ENCODE data around the gene ITM2B. TPM values are rescaled to one million over a fixed set of nuclear protein-coding genes. Genes with fewer than 3 reads are reported as not detected.

ITM2B gene
- total RNA-seq, 1 donor from 2014 or later, result 122 TPM

GRCh38 chr13:48258430-48258829 lies 25.4 kb downstream of the ITM2B start:
- no peak for DNase-seq (ENCODE audit: low read depth, low spot score)

GRCh38 chr13:48260970-48261369 lies 28.0 kb downstream of the ITM2B start:
- DNase-seq (ENCODE audit: low read depth, low spot score), result no peak

GRCh38 chr13:48263196-48263595 lies 30.2 kb downstream of the ITM2B start:
- no peak for DNase-seq (ENCODE audit: low read depth, low spot score)

GRCh38 chr13:48264058-48264457 lies 31.1 kb downstream of the ITM2B start:
- DNase-seq (ENCODE audit: low read depth, low spot score), result no peak

GRCh38 chr13:48265217-48265815 lies 32.3 kb downstream of the ITM2B start:
- DNase-seq (ENCODE audit: low read depth, low spot score), result no peak

- no peak for DNase-seq (ENCODE audit: low read depth, low spot score)
Measured at GRCh38 chr13:48266150-48266549, 33.1 kb downstream of the ITM2B start.

- DNase-seq (ENCODE audit: low read depth, low spot score), result no peak
Measured at GRCh38 chr13:48266701-48267639, 34.0 kb downstream of the ITM2B start.

GRCh38 chr13:48268019-48268418 lies 35.0 kb downstream of the ITM2B start:
- no peak for DNase-seq (ENCODE audit: low read depth, low spot score)

DNA sequence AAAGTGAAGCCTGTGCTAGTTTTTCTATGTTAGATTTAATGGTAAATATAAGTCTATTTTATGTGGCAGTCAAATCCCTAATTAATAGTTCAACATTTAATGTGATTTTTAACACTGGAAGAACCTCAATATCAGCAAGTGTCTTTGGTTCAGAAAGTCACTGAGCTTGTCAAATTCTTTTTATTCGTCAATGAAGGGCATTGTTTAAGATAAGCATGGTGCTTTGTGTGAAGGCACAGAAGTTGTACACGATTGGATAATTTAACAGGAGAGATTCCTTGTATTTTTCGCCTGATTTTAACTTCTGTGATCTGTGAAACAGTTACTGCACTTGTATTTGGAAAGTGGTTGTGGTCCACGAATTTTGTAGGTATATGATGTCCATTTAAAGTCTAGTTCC lies 40.3 kb downstream of the ITM2B start:
- no peak for DNase-seq (ENCODE audit: low read depth, low spot score)

DNA sequence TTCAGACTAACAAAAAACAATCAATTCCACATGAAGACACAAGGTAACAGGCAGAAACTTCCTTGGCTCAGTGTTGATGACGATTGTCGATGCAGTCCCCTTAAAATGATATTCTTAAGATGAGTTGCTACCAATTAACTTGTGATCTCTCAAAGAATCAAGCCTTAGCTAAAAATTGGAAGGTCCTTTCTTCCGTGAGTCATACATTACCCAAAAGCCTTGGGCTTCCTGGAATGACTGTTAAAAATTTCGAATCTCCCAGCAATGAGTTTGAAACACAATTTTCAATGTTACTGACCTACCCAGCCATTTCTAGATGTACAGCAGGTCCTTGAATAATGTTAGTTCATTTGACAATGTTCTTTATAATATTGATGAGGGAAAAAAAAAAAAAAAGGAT lies 42.5 kb downstream of the ITM2B start:
- no peak for DNase-seq (ENCODE audit: low read depth, low spot score)

DNA sequence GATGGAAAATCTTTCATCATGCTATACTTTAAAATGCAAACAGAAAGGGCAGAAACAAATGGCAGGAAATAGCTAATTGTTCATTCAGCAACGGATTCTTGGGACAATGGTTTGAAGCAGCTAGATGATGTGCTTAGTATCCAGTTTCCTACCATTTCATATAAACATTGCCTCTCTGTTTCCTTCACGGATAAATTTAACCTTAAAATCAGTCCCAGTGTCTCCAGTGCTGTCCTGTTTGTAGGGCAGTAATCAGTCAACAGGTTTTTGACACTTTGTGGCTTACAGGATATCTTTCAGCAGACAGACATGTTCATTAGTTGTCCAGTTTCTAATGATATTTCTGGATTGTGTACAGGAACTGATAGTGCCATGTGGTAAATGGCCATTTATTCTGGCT lies 45.8 kb downstream of the ITM2B start:
- DNase-seq (ENCODE audit: low read depth, low spot score), result no peak

DNA sequence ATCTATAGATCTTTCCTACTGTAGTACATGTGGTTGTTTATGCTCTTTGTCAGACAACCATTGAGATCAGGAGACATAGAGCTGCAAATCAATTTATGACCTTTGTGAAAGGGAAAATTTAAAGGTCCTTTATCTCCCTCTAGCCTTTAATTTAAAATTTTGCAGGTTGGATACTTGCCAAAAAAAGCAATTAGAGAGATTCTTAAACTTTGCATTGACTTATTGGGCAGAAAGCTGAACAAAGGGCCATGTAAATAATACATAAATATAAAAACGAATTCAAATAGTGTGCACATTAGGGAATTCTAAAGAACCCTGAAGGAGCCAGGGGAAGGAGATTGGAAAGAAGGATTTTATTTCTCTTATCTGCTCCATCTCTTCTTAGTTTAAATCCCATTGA lies 48.5 kb downstream of the ITM2B start:
- DNase-seq (ENCODE audit: low read depth, low spot score), result no peak

DNA sequence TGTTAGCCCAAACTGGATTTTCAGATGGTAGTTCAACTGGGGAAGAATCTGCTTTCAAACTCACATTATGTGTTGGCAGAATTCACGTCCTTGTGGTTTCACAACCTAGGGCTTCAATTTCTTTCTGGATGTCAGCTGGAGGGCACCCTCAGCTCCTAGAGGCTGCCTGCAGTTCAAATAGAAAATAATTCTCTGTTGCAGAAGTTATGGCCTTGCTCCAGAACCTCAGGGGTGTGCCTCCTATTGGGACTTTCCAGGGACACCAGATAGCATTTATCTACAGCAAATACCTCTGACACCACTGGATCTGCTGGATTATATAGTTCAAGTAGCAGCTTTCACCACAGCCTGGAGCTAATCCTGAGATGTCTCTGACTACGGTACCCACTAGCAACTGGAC lies 58.7 kb downstream of the ITM2B start:
- DNase-seq (ENCODE audit: low read depth, low spot score), result no peak

DNA sequence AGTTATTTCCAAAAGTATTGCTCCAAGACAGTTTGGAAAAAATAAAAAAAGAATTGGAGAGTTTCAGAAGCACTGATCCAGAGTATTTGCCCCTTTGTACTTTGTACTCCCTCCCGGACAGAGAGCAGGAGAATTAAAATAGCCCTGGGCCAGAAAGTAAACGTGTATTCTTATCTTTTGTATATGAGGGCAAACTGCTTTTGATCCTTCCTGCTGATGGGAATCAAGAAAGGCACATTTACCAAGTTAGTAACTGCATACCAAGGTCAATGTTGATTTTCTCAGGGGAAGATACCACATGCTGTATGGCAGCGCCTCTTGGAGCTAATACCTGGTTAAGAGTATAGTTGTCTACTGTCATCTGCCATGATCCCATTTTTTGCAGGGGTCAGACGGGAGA lies 59.6 kb downstream of the ITM2B start:
- no peak for DNase-seq (ENCODE audit: low read depth, low spot score)

DNA sequence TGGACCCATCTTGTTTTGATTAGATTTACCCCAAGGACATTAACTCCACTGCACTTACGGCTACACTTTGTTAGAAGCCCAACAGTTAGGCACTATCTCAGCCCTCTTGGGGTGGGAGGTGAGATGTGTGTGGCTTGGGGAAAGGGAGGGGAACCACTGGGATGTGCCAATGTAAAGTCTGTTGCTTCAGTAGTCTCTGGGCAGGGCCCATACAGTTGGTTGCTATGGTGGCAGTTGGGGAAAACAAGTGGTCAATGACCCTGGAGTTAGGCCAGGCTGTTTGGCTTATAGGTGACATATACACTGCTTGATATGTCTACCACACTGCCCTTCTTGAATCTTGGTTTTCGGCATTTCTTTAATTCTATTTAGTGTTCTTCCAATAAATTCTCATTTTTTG lies 61.6 kb downstream of the ITM2B start:
- DNase-seq (ENCODE audit: low read depth, low spot score), result no peak

DNA sequence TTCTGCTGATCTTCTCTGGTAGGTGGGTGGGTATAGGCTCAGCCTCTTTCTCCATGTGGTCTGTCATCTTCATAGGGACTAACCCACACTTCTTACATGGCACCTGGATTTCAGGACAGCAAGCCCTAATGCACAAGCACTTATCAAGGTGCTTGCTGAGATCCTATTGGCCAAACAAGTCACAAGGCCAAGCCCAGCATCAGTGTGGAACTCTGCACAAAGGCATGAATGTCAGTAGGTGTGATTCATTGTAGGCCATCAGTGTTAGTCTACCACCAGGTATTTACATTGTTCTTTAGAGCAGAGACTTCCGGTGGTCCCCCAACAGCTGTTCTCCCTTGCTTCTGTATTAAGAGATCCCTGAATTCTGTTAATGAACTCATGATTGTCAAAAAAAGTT lies 62.3 kb downstream of the ITM2B start:
- DNase-seq (ENCODE audit: low read depth, low spot score), result no peak

DNA sequence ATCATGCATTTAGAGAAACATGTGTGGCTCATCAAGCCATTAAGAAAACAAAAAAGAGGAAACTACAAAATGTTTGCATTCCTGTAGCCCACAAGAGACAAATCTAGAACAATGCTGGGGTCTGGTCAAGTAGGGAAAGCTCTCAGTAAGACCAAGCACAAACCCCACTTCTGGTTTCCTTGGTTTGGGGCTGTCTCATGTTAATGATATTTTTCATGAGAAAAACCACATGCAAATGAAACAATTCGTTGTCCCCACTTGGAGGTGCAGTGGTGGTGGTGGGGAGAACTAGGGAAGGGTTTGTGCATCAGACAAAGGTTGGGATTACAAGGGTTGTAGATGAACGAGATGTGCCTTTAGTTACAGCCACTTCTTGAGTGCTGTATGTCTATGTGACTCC lies 63.5 kb downstream of the ITM2B start:
- DNase-seq (ENCODE audit: low read depth, low spot score), result no peak

GRCh38 chr13:48297131-48297786 lies 64.3 kb downstream of the ITM2B start:
- DNase-seq (ENCODE audit: low read depth, low spot score), result no peak

- DNase-seq (ENCODE audit: low read depth, low spot score), result no peak
Measured at GRCh38 chr13:48299591-48299990, 66.6 kb downstream of the ITM2B start.

DNA sequence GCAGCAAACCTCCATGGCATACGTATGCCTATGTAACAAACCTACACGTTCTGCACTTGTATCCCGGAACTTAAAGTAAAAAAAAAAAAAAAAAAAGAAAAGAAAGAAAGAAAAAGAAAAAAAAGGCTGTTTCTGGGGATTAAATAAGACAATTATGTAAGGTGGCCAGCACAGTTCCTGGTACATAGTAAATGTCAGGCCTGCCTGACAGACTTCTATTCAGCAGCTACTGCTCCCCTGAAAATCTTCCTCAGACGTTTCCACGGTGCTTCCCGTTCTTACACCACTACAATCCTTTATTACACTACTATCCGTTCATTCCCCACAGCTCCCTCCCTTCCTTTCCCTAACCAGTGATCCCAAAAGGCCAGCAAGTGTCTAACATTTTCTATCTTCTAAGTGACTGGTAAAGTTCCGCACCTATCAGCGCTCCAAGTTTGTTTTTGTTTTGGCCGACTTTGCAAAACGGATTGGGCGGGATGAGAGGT lies 69.9 kb downstream of the ITM2B start:
- no peak for DNase-seq (ENCODE audit: low read depth, low spot score)

GRCh38 chr13:48303359-48304142 lies 70.5 kb downstream of the ITM2B start, which contains the start of gene RB1:
Gene RB1 (plus strand): TSS chr13:48303751. CDS start chr13:48303913, 162 bp downstream.
- DNase-seq (ENCODE audit: low read depth, low spot score), result peak; percentile 72
